ENCODE data around the gene RTN4RL2.

The RTN4RL2 gene

GRCh38 chr11:57500515-57500914, 40.2 kb downstream of the RTN4RL2 start:
- DNase-seq (ENCODE audit: low spot score): no peak

GRCh38 chr11:57500926-57501325, 40.6 kb downstream of the RTN4RL2 start:
- no peak for DNase-seq (ENCODE audit: low spot score)

- DNase-seq (ENCODE audit: low spot score): no peak
Observed at GRCh38 chr11:57501953-57502352, 41.6 kb downstream of the RTN4RL2 start.

GRCh38 chr11:57502376-57502775, 42.0 kb downstream of the RTN4RL2 start:
- DNase-seq (ENCODE audit: low spot score): no peak

GRCh38 chr11:57502870-57503269, 42.5 kb downstream of the RTN4RL2 start:
- DNase-seq (ENCODE audit: low spot score): no peak

- DNase-seq (ENCODE audit: low spot score): no peak
Observed at GRCh38 chr11:57504511-57504910, 44.2 kb downstream of the RTN4RL2 start.

GRCh38 chr11:57506522-57506921, 46.2 kb downstream of the RTN4RL2 start:
- DNase-seq (ENCODE audit: low spot score): no peak

- DNase-seq (ENCODE audit: low spot score): no peak
Observed at GRCh38 chr11:57508341-57509170, 48.2 kb downstream of the RTN4RL2 start.

GRCh38 chr11:57511741-57512430, 51.6 kb downstream of the RTN4RL2 start:
- no peak for DNase-seq (ENCODE audit: low spot score)

- DNase-seq (ENCODE audit: low spot score): peak; percentile 77
Observed at GRCh38 chr11:57512646-57513451, 52.5 kb downstream of the RTN4RL2 start.

GRCh38 chr11:57513452-57513795, 53.1 kb downstream of the RTN4RL2 start:
- DNase-seq (ENCODE audit: low spot score): peak; percentile 31

GRCh38 chr11:57513911-57514537, 53.7 kb downstream of the RTN4RL2 start:
- peak; percentile 52 for DNase-seq (ENCODE audit: low spot score)

- DNase-seq (ENCODE audit: low spot score): peak; percentile 39
Observed at GRCh38 chr11:57514538-57515331, 54.4 kb downstream of the RTN4RL2 start.

- peak; percentile 39 for DNase-seq (ENCODE audit: low spot score)
Observed at GRCh38 chr11:57515332-57516060, 55.2 kb downstream of the RTN4RL2 start, which contains the start of gene SLC43A1. Gene SLC43A1, minus strand, starts transcription at chr11:57515702. Its CDS starts 1,591 bp downstream, at chr11:57514111.

- no peak for DNase-seq (ENCODE audit: low spot score)
Observed at GRCh38 chr11:57516061-57516443, 55.7 kb downstream of the RTN4RL2 start.

- DNase-seq (ENCODE audit: low spot score): no peak
Observed at GRCh38 chr11:57521116-57521515, 60.8 kb downstream of the RTN4RL2 start.

GRCh38 chr11:57523419-57523818, 63.1 kb downstream of the RTN4RL2 start:
- no peak for DNase-seq (ENCODE audit: low spot score)

Data from hematopoietic multipotent progenitor cell treated with erythropoietin and hydrocortisone succinate and interleukin-3 and kit ligand, for 15 days (in vitro differentiated cells).